ENCODE data around the gene IRF2BPL.

Gene IRF2BPL

DNA sequence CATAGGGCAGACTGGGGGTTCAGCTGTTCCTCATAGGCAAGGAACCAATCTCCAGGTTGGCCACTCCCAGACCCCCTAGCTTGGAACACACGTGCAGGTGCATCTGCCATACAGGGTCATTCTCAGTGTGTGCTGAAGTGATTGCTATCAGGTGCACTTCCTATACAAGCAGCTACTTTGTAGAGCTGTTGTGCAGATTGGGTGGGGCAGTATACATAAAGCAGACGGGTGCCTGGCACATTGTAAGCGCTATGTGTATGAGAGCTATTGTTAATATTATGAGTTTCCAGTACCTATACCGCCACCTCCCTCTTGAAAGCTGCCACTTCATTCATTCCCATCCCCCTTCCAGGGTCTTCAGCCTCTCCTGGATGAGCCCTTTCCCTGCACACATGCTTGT is 17.3 kb downstream of the IRF2BPL start:
- Histone ChIP-seq H3K36me3 (ENCODE audit: control insufficient read depth, insufficient read depth, low read length) (no peaks in the 10 kb centered on the region), H3K4me3 (ENCODE audit: low read length) (no peak overlapping the region), H3K4me1 (ENCODE audit: control insufficient read depth, insufficient read depth, low read length) (peaks cover 58% of the 10 kb centered on the region)

GRCh38 chr14:77009014-77009413 is 19.5 kb downstream of the IRF2BPL start:
- Histone ChIP-seq H3K4me1 (ENCODE audit: control insufficient read depth, insufficient read depth, low read length) (peaks cover 73% of the 10 kb centered on the region), H3K36me3 (ENCODE audit: control insufficient read depth, insufficient read depth, low read length) (no peaks in the 10 kb centered on the region), H3K9ac (ENCODE audit: low read length) (no peak overlapping the region), H3K9me3 (ENCODE audit: control insufficient read depth, low read length) (no peaks in the 10 kb centered on the region), H3K4me3 (ENCODE audit: low read length) (no peak overlapping the region), H3K27me3 (ENCODE audit: control insufficient read depth, insufficient read depth, low read length) (no peaks in the 10 kb centered on the region)

More for the DNA sequence above, 17.3 kb downstream of the IRF2BPL start:
- Histone ChIP-seq H3K27me3 (ENCODE audit: control insufficient read depth, insufficient read depth, low read length) (no peaks in the 10 kb centered on the region), H3K9me3 (ENCODE audit: control insufficient read depth, low read length) (no peaks in the 10 kb centered on the region), H3K9ac (ENCODE audit: low read length) (peak overlapping the region; percentile 2)

DNA sequence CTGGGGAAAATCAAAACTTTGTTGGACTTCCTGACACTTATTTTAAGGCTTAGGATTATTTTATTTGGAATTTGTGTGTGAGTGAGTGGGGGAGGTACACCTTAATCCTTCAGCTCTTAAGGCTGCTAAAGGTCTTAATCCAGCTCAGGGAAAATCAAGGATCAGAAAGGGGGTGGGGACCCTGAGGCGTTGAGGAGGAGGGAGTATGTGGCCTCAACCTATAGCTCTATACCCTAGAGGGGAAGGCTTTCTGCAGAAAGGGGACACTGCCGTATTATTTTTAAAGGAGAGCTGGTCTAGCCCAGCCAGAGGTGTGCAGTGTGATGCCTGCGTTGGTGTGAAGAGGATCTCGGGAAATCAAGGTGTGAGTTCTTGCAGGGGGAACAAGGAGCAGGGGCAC is 20.0 kb downstream of the IRF2BPL start:
- H3K27me3 ChIP-seq (ENCODE audit: control insufficient read depth, insufficient read depth, low read length) = no peaks in the 10 kb centered on the region
- H3K36me3 ChIP-seq (ENCODE audit: control insufficient read depth, insufficient read depth, low read length) = no peaks in the 10 kb centered on the region
- H3K9me3 ChIP-seq (ENCODE audit: control insufficient read depth, low read length) = no peaks in the 10 kb centered on the region
- H3K4me1 ChIP-seq (ENCODE audit: control insufficient read depth, insufficient read depth, low read length) = peaks cover 78% of the 10 kb centered on the region
- H3K9ac ChIP-seq (ENCODE audit: low read length) = no peak overlapping the region
- H3K4me3 ChIP-seq (ENCODE audit: low read length) = no peak overlapping the region

GRCh38 chr14:77007975-77008421 is 20.5 kb downstream of the IRF2BPL start:
- Histone ChIP-seq H3K4me3 (ENCODE audit: low read length) (no peak overlapping the region), H3K4me1 (ENCODE audit: control insufficient read depth, insufficient read depth, low read length) (peaks cover 80% of the 10 kb centered on the region), H3K9ac (ENCODE audit: low read length) (peak overlapping the region; percentile 29)

DNA sequence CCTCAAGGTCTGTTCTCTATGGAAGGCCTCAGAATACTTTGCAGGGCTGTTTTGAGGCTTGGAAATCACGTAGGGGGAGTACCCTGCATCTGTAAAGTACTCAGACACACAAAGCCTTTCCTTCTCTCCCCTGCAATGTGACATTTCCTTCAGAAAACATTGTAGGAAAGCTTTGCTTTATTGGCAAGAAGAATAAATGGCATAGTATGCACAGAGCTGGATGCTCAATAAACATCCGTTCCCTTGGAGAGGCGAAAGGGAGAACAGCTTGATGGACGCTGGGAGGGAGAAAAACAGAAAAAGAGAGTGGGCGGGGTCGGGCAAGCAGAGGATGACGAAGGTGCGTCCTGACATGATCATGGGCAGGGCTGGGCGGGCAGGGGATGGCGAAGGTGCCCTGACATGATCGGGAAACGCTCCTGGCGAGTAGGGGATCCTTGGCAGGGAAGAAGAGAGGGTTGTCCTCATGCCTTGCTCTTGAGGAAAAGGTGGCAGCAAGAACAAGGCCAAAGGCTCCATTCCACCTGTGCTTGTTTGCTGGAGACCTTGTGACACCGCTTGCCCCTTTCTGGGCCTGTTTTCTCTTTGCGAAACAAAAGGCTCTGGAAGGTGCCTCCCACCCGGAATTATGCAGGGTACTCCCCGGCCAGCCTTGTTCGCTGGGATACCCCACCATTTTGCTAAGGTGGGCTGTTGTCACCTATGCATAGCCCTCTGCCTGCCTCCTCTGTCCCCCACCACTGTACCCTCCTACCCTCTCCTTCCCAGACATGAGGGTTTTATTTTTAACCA is 21.1 kb downstream of the IRF2BPL start:
- Histone ChIP-seq H3K9ac (ENCODE audit: low read length) (peak overlapping the region; percentile 40), H3K27me3 (ENCODE audit: control insufficient read depth, insufficient read depth, low read length) (no peaks in the 10 kb centered on the region), H3K4me3 (ENCODE audit: low read length) (no peak overlapping the region), H3K9me3 (ENCODE audit: control insufficient read depth, low read length) (no peaks in the 10 kb centered on the region), H3K36me3 (ENCODE audit: control insufficient read depth, insufficient read depth, low read length) (no peaks in the 10 kb centered on the region), H3K4me1 (ENCODE audit: control insufficient read depth, insufficient read depth, low read length) (peaks cover 84% of the 10 kb centered on the region)

More at GRCh38 chr14:77007975-77008421, 20.5 kb downstream of the IRF2BPL start:
- Histone ChIP-seq H3K9me3 (ENCODE audit: control insufficient read depth, low read length) (no peaks in the 10 kb centered on the region), H3K36me3 (ENCODE audit: control insufficient read depth, insufficient read depth, low read length) (no peaks in the 10 kb centered on the region), H3K27me3 (ENCODE audit: control insufficient read depth, insufficient read depth, low read length) (no peaks in the 10 kb centered on the region)

DNA sequence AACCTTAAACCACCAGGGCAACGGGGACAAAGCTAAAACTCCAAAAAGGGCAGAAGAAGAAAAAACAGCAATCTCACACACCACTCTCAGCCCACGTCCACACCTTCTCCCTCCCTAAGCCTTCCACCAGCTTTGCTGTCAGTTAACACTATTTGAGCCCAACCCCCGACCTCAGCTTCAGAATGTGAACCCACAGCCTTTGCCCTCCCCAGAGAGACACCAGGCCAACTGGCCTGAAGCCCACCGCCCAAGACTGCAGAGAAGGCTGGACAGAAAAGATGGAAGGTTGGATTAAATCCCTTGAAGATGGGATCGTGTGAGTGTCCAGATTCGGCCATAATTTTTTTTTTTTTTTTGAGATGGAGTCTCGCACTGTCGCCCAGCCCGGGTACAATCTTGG is 22.4 kb downstream of the IRF2BPL start:
- H3K27me3 ChIP-seq (ENCODE audit: control insufficient read depth, insufficient read depth, low read length) = no peaks in the 10 kb centered on the region
- H3K4me3 ChIP-seq (ENCODE audit: low read length) = no peak overlapping the region
- no peaks in the 10 kb centered on the region for H3K9me3 ChIP-seq (ENCODE audit: control insufficient read depth, low read length)
- no peaks in the 10 kb centered on the region for H3K36me3 ChIP-seq (ENCODE audit: control insufficient read depth, insufficient read depth, low read length)
- H3K9ac ChIP-seq (ENCODE audit: low read length) = no peak overlapping the region
- peaks cover 75% of the 10 kb centered on the region for H3K4me1 ChIP-seq (ENCODE audit: control insufficient read depth, insufficient read depth, low read length)

DNA sequence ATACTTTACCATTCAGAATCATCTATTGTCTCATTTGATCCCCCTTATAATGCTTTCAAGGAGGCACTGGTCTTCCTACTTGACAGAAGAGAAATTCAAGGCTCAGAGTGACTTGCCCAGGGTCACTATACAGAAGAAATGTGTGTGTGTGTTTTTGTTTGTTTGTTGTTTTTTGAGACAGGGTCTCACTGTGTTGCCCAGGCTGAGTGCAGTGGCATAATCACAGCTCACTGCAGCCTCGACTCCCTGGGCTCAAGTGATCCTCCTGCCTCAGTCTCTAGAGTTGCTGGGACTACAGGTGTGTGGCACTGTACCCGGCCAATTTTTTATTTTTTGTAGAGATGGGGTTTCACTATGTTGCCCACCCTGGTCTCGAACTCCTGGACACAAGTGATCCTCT is 22.9 kb downstream of the IRF2BPL start:
- Histone ChIP-seq H3K4me1 (ENCODE audit: control insufficient read depth, insufficient read depth, low read length) (peaks cover 75% of the 10 kb centered on the region), H3K9ac (ENCODE audit: low read length) (no peak overlapping the region), H3K9me3 (ENCODE audit: control insufficient read depth, low read length) (no peaks in the 10 kb centered on the region), H3K4me3 (ENCODE audit: low read length) (no peak overlapping the region), H3K27me3 (ENCODE audit: control insufficient read depth, insufficient read depth, low read length) (no peaks in the 10 kb centered on the region), H3K36me3 (ENCODE audit: control insufficient read depth, insufficient read depth, low read length) (no peaks in the 10 kb centered on the region)

DNA sequence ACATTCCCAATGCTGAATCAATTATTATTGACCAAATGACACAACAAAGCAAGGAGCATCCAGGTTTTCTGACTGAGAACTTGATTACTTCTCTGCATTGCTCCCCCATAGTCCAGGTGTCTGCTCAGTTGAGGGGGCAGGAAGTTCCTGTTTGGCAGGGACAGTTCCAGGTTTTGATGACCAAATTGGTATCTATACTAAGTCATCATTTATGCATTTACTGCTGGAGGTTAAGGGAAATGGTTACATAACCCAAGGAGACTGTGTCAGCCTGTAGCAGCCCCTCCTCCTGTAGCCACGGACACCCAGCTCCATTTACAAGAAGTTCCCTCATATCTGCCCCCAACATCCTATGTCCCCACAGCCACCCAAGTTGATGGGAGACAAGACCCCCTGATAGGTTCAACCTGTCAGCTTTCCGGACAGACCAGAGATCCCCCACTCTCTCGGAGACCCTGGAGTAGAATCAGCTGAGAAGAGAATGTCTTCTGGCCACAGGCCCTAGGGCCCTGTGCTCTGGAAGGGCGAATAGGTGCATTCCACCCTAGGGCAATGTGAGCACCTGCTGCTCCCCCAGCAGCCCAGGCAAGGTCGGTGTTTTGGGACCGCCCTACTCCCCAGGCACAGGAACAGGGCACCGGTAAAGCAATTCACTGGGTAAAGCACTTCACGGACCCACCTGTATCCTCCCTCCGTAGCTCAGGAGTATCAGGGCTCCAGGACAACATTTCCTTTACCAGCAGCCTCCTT is 23.6 kb downstream of the IRF2BPL start:
- no peaks in the 10 kb centered on the region for H3K27me3 ChIP-seq (ENCODE audit: control insufficient read depth, insufficient read depth, low read length)
- no peaks in the 10 kb centered on the region for H3K36me3 ChIP-seq (ENCODE audit: control insufficient read depth, insufficient read depth, low read length)
- no peak overlapping the region for H3K9ac ChIP-seq (ENCODE audit: low read length)
- peaks cover 73% of the 10 kb centered on the region for H3K4me1 ChIP-seq (ENCODE audit: control insufficient read depth, insufficient read depth, low read length)
- H3K4me3 ChIP-seq (ENCODE audit: low read length) = no peak overlapping the region
- H3K9me3 ChIP-seq (ENCODE audit: control insufficient read depth, low read length) = no peaks in the 10 kb centered on the region

DNA sequence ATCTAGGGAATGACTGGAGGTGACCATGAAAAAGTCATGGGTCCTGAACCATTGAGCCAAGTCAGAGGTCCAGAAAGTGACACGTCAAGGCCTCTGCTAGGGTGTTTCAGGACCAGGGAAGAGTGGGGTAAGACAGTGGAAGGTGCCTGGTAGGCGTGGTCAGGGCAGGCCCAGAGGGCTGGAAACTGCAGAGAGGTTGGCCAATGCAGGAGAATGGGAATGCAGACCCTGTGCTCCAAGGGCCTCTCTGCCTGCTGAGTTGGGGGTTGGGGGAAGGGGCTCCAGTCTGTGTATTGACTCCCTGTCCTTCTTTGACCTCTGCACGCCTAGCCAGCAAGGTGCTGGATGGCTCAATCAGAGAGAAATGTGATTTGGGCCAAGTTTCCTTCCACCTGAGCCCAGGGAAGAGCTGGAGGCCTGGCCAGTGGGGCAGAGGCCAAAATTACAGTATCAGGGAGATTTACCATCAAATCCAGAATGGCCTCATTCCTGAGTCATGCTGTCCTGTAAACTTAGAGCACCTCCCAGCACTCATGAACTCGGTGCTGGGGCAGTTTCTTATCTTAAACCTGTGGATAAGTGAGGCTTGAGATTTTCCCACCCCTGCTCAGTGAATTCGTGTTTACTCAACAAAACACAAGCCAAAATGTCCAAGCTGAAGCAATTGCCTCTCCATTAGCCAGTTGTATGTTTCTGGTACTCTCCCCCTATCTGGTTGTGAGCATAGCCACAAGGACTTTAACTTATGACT is 24.4 kb downstream of the IRF2BPL start:
- no peak overlapping the region for H3K4me3 ChIP-seq (ENCODE audit: low read length)
- no peaks in the 10 kb centered on the region for H3K36me3 ChIP-seq (ENCODE audit: control insufficient read depth, insufficient read depth, low read length)
- peaks cover 76% of the 10 kb centered on the region for H3K4me1 ChIP-seq (ENCODE audit: control insufficient read depth, insufficient read depth, low read length)
- no peaks in the 10 kb centered on the region for H3K27me3 ChIP-seq (ENCODE audit: control insufficient read depth, insufficient read depth, low read length)
- H3K9me3 ChIP-seq (ENCODE audit: control insufficient read depth, low read length) = no peaks in the 10 kb centered on the region
- no peak overlapping the region for H3K9ac ChIP-seq (ENCODE audit: low read length)

DNA sequence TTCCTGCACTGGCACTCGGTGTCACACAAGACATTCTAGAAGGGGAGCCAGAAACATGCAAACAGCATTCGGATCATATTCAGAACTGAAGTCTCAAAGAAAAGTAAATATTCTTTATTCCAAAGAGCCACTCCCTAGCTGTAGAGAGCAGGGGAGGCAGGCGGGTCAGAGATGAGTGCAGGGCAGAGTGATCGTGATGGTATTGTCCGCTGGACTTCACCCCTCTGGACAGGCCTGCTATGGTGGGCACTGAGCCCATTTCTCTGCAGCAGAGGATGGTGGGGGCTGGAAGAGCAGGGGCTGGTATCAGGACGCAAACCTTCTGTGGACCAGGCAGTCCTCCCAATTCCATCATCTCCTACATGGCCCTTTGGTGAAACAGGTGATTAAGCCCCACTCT is 25.6 kb downstream of the IRF2BPL start:
- no peaks in the 10 kb centered on the region for H3K27me3 ChIP-seq (ENCODE audit: control insufficient read depth, insufficient read depth, low read length)
- no peak overlapping the region for H3K9ac ChIP-seq (ENCODE audit: low read length)
- H3K36me3 ChIP-seq (ENCODE audit: control insufficient read depth, insufficient read depth, low read length) = no peaks in the 10 kb centered on the region
- no peaks in the 10 kb centered on the region for H3K9me3 ChIP-seq (ENCODE audit: control insufficient read depth, low read length)
- H3K4me1 ChIP-seq (ENCODE audit: control insufficient read depth, insufficient read depth, low read length) = peaks cover 76% of the 10 kb centered on the region
- no peak overlapping the region for H3K4me3 ChIP-seq (ENCODE audit: low read length)

- Histone ChIP-seq H3K36me3 (ENCODE audit: control insufficient read depth, insufficient read depth, low read length) (no peaks in the 10 kb centered on the region), H3K27me3 (ENCODE audit: control insufficient read depth, insufficient read depth, low read length) (no peaks in the 10 kb centered on the region), H3K9me3 (ENCODE audit: control insufficient read depth, low read length) (no peaks in the 10 kb centered on the region), H3K4me3 (ENCODE audit: low read length) (no peak overlapping the region), H3K4me1 (ENCODE audit: control insufficient read depth, insufficient read depth, low read length) (peaks cover 76% of the 10 kb centered on the region), H3K9ac (ENCODE audit: low read length) (no peak overlapping the region)
These were observed 26.2 kb downstream of the IRF2BPL start for GRCh38 chr14:77002335-77002734.
